ENCODE measurements around the gene WDR74. TPM values are rescaled to one million over a fixed set of nuclear protein-coding genes. Genes with fewer than 3 reads are reported as not detected.

WDR74 gene
- total RNA-seq, 1 donor from 2014 or later: 53.5 TPM

- Mint-ChIP-seq H3K9me3 (ENCODE audit: unreplicated experiment) (no peaks in the 10 kb centered on the region), H3K27ac (ENCODE audit: unreplicated experiment) (peak overlapping the region; percentile 56), H3K36me3 (ENCODE audit: low read depth, unreplicated experiment) (peaks cover 30% of the 10 kb centered on the region), H3K4me1 (ENCODE audit: low read depth, unreplicated experiment) (peaks cover 35% of the 10 kb centered on the region), H3K4me3 (ENCODE audit: unreplicated experiment) (peak overlapping the region; percentile 98), H3K27me3 (ENCODE audit: low read depth, unreplicated experiment) (no peaks in the 10 kb centered on the region)
- Histone ChIP-seq H3K79me2 (ENCODE audit: insufficient read depth, low read length) (peaks cover 50% of the 10 kb centered on the region), H3K9ac (ENCODE audit: low read length) (peak overlapping the region; percentile 91), H3K4me3 (ENCODE audit: insufficient read depth, low read depth, low read length) (peak overlapping the region; percentile 92), H3K36me3 (ENCODE audit: insufficient read depth, low read length) (peaks cover 35% of the 10 kb centered on the region), H3K4me1 (ENCODE audit: insufficient read depth, low read length) (peaks cover 22% of the 10 kb centered on the region), H3K27me3 (ENCODE audit: insufficient read depth, low read length) (no peaks in the 10 kb centered on the region), H3K9me3 (ENCODE audit: insufficient read depth, low read depth, low read length) (no peaks in the 10 kb centered on the region), H3K4me2 (ENCODE audit: low read length) (peak overlapping the region; percentile 99), H4K20me1 (ENCODE audit: insufficient read depth, low read length) (peaks cover 46% of the 10 kb centered on the region), H3K27ac (ENCODE audit: low read depth, low read length) (no peak overlapping the region), H2AFZ (ENCODE audit: low read depth, low read length) (no peak overlapping the region)
- DNase-seq (ENCODE audit: low read depth) (no peak), FAIRE-seq (no peak)
- TF ChIP-seq EZH2 (IDR thresholded peaks at IDR 0.05; ENCODE audit: insufficient read depth, low read length): no peak
- no peak for TF ChIP-seq CTCF (IDR thresholded peaks at IDR 0.05; ENCODE audit: insufficient read depth, low read depth, low read length)
Measured at GRCh38 chr11:62854013-62854824, 14.8 kb upstream of the WDR74 start.

- H3K9ac ChIP-seq (ENCODE audit: low read length): peak overlapping the region; percentile 91
- no peaks in the 10 kb centered on the region for H3K9me3 ChIP-seq (ENCODE audit: insufficient read depth, low read depth, low read length)
- FAIRE-seq (no peak), DNase-seq (ENCODE audit: low read depth) (no peak)
- peaks cover 50% of the 10 kb centered on the region for H3K79me2 ChIP-seq (ENCODE audit: insufficient read depth, low read length)
- Mint-ChIP-seq H3K36me3 (ENCODE audit: low read depth, unreplicated experiment) (peaks cover 30% of the 10 kb centered on the region), H3K27me3 (ENCODE audit: low read depth, unreplicated experiment) (no peaks in the 10 kb centered on the region), H3K4me1 (ENCODE audit: low read depth, unreplicated experiment) (peaks cover 32% of the 10 kb centered on the region), H3K4me3 (ENCODE audit: unreplicated experiment) (peak overlapping the region; percentile 98), H3K9me3 (ENCODE audit: unreplicated experiment) (no peaks in the 10 kb centered on the region), H3K27ac (ENCODE audit: unreplicated experiment) (peak overlapping the region; percentile 74)
- H3K4me1 ChIP-seq (ENCODE audit: insufficient read depth, low read length): peaks cover 22% of the 10 kb centered on the region
- H3K27me3 ChIP-seq (ENCODE audit: insufficient read depth, low read length): no peaks in the 10 kb centered on the region
- TF ChIP-seq EZH2 (IDR thresholded peaks at IDR 0.05; ENCODE audit: insufficient read depth, low read length) (no peak), CTCF (IDR thresholded peaks at IDR 0.05; ENCODE audit: insufficient read depth, low read depth, low read length) (no peak)
- H3K4me3 ChIP-seq (ENCODE audit: insufficient read depth, low read depth, low read length): peak overlapping the region; percentile 92
- H3K4me2 ChIP-seq (ENCODE audit: low read length): peak overlapping the region; percentile 99
- no peak overlapping the region for H3K27ac ChIP-seq (ENCODE audit: low read depth, low read length)
- H4K20me1 ChIP-seq (ENCODE audit: insufficient read depth, low read length): peaks cover 46% of the 10 kb centered on the region
- peaks cover 35% of the 10 kb centered on the region for H3K36me3 ChIP-seq (ENCODE audit: insufficient read depth, low read length)
- no peak overlapping the region for H2AFZ ChIP-seq (ENCODE audit: low read depth, low read length)
Measured at GRCh38 chr11:62853279-62853965, 14.0 kb upstream of the WDR74 start.

Data from astrocyte (in vitro differentiated cells and primary cell).